ENCODE measurements around the gene TBC1D22A. TPM values are rescaled to one million over a fixed set of nuclear protein-coding genes. Genes with fewer than 3 reads are reported as not detected.

TBC1D22A gene
- total RNA-seq, 2 experiments from 2014 or later: 38.5 to 41.0 TPM

DNA sequence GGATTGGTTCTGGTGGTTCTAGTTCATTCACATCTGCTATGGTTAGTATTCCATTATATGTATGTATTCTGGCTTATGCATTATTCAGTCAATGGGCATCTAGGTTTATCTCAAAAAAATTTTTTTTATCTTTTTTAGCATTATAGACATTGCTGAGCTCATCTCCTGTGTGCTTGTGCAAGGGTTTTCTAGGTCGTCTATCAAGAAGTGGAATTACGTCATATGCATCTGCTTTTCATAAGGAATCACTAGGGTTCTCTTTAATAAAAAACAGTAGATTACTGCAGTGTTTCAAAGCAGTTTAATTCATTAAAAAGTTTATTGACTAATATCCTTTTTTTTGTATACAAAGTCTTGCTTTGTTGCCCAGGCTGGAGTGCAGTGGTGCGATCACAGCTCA is 21.3 kb downstream of the TBC1D22A start:
- POLR2A ChIA-PET: no interaction called here
- Mint-ChIP-seq H3K4me1 (peaks cover 13% of the 10 kb centered on the region), H3K36me3 (ENCODE audit: low read depth) (peaks cover 15% of the 10 kb centered on the region), H3K9me3 (no peaks in the 10 kb centered on the region), H3K27ac (no peak overlapping the region), H3K27me3 (no peaks in the 10 kb centered on the region), H3K4me3 (no peak overlapping the region)
- CTCF ChIA-PET: interaction anchor here (0.6 to 3.2 kb wide), 3 partner anchors 10 to 25 kb away, joined by 5 to 11 read pairs (median 5); no protein-coding TSS in a partner anchor
- DNase-seq: no peak

DNA sequence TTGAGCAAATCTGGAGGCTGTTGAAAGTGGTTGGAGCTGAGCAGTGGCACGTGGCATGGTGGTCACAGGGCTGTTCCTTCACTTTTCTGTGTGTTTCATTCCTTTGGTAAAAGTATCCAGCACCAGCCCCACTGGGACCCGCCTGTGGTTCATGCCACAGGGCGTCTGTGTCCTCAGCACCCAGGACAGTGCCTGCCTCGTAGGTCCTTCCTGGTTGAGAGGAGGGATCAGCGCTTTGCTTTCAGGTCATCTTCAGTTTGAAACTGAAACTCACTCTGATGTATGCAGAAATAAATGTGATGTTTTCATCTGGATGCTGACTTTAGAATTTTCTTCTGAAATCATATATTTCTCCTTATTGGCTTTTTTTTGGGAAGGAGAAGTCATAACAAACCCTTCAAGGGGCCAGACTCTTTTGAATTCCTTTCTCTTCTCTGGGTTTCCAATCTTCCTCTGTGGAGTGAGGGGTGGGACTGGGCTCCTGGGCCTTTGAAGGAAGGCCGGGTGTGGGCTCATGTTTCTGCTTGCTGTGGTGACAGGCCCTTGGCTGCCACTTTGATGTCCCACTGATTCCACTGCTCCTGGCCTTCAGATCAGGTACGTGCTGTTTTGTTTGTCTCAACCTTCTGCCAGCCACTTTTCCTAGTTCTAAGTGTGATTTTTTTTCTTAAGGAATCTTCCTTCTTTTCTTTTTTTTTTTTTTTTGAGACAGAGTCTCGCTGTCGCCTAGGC is 26.2 kb downstream of the TBC1D22A start:
- ChIA-PET CTCF (interaction anchor here (1.2 to 1.8 kb wide), 3 partner anchors 12 to 30 kb away, joined by 3 to 6 read pairs (median 4); no protein-coding TSS in a partner anchor), POLR2A (interaction anchor here (1.0 to 2.1 kb wide), 4 partner anchors 15 to 39 kb away, joined by 3 to 15 read pairs (median 8); partner anchors contain the start of gene TBC1D22A)
- DNase-seq: peak; percentile 55
- peak overlapping the region; percentile 100 for H3K27ac Mint-ChIP-seq
- H3K36me3 Mint-ChIP-seq (ENCODE audit: low read depth): peaks cover 27% of the 10 kb centered on the region
- peak overlapping the region; percentile 53 for H3K4me3 Mint-ChIP-seq
- no peaks in the 10 kb centered on the region for H3K27me3 Mint-ChIP-seq
- H3K9me3 Mint-ChIP-seq: no peaks in the 10 kb centered on the region
- peaks cover 57% of the 10 kb centered on the region for H3K4me1 Mint-ChIP-seq

GRCh38 chr22:46789992-46790391 is 27.5 kb downstream of the TBC1D22A start:
- CTCF ChIA-PET: interaction anchor here (1.6 to 3.0 kb wide), 4 partner anchors 13 to 31 kb away, joined by 4 to 16 read pairs (median 10); partner anchors contain the start of gene TBC1D22A
- Mint-ChIP-seq H3K9me3 (no peaks in the 10 kb centered on the region), H3K27me3 (no peaks in the 10 kb centered on the region), H3K27ac (peak overlapping the region; percentile 100), H3K4me3 (peak overlapping the region; percentile 24), H3K36me3 (ENCODE audit: low read depth) (peaks cover 30% of the 10 kb centered on the region), H3K4me1 (peaks cover 57% of the 10 kb centered on the region)
- no peak for DNase-seq
- POLR2A ChIA-PET: interaction anchor here (2.1 to 2.6 kb wide), 2 partner anchors 16 to 27 kb away, joined by 27 to 48 read pairs; partner anchors contain the start of gene TBC1D22A

GRCh38 chr22:46791201-46791731 is 28.8 kb downstream of the TBC1D22A start:
- H3K9me3 Mint-ChIP-seq: no peaks in the 10 kb centered on the region
- H3K27ac Mint-ChIP-seq: peak overlapping the region; percentile 100
- DNase-seq: peak; percentile 85
- no peaks in the 10 kb centered on the region for H3K27me3 Mint-ChIP-seq
- H3K4me1 Mint-ChIP-seq: peaks cover 57% of the 10 kb centered on the region
- H3K4me3 Mint-ChIP-seq: peak overlapping the region; percentile 78
- ChIA-PET CTCF (interaction anchor here (0.9 to 3.0 kb wide), 8 partner anchors 10 to 179 kb away, joined by 4 to 16 read pairs (median 10); partner anchors contain the start of gene TBC1D22A), POLR2A (interaction anchor here (0.6 to 2.6 kb wide), 11 partner anchors 8 to 629 kb away, joined by 3 to 48 read pairs (median 4); partner anchors contain the start of gene TBC1D22A)
- peaks cover 30% of the 10 kb centered on the region for H3K36me3 Mint-ChIP-seq (ENCODE audit: low read depth)

DNA sequence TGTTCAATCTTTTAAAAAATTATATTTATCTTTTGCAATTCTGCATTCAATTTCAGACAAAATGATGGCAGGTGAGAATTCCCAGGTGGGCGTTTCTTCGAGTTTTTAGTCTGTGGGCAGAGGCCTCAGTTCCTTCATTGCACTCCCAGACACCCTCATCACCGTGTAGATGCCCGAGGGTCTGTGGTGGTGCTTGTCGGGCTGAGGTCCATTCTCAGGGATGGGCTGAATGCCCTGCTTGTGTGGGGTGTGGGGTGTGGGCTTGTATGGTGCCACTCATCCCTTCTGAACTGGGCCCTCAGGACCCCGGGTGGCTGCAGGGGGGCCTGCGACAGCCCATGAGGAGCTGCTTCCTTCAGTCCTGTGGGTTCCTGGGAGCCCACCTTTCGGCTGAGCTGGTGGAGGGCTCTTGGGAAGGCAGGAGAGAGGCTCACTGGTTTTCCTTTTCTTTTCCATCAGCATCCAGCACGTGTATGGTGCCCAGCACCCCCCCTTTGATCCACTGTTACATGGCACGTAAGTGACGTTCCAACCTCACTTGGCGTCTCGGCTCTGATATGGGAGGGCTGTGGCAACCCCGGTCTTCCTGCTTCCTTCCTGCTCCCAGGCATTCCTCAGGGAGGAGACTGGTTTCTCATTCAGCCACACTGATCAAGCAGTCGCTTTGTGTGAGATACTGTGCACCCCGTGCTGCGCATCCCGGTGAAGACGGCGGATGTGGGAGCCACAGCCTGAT is 29.8 kb downstream of the TBC1D22A start:
- Mint-ChIP-seq H3K9me3 (no peaks in the 10 kb centered on the region), H3K36me3 (ENCODE audit: low read depth) (peaks cover 29% of the 10 kb centered on the region), H3K27ac (peak overlapping the region; percentile 100), H3K27me3 (no peaks in the 10 kb centered on the region), H3K4me1 (peaks cover 56% of the 10 kb centered on the region), H3K4me3 (peak overlapping the region; percentile 35)
- ChIA-PET CTCF (interaction anchor here (0.9 to 3.0 kb wide), 5 partner anchors 9 to 53 kb away, joined by 4 to 16 read pairs (median 12); no protein-coding TSS in a partner anchor), POLR2A (interaction anchor here (0.9 to 2.6 kb wide), 6 partner anchors 13 to 43 kb away, joined by 3 to 48 read pairs (median 8); partner anchors contain the start of gene TBC1D22A)
- no peak for DNase-seq

DNA sequence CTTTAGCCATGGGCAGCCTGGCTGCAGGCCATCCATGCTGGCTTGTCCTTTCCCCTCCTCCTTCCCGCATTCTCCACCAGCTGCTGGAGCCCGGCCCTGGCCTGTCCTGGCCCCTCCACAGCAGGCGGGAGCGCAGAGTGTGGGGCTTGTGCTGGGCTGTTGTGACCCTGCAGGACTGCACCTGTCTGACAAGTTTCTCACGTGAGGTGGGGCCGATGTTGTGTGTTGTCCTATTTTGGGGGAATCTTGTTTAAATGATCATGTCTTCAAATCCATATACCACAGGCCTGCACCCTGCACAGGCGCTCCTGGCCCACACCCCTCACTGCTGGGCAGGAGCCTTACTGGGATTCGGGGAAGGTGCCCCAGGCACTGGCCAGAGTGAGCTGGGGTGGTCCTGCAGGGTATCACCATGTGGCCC is 30.4 kb downstream of the TBC1D22A start:
- no peaks in the 10 kb centered on the region for H3K9me3 Mint-ChIP-seq
- H3K27ac Mint-ChIP-seq: peak overlapping the region; percentile 47
- no peaks in the 10 kb centered on the region for H3K27me3 Mint-ChIP-seq
- CTCF ChIA-PET: interaction anchor here (1.6 to 3.0 kb wide), 3 partner anchors 8 to 34 kb away, joined by 3 to 16 read pairs (median 16); no protein-coding TSS in a partner anchor
- POLR2A ChIA-PET: interaction anchor here (0.9 to 2.6 kb wide), 3 partner anchors 30 to 44 kb away, joined by 4 to 48 read pairs (median 6); partner anchors contain the start of gene TBC1D22A
- no peak overlapping the region for H3K4me3 Mint-ChIP-seq
- peaks cover 32% of the 10 kb centered on the region for H3K36me3 Mint-ChIP-seq (ENCODE audit: low read depth)
- H3K4me1 Mint-ChIP-seq: peaks cover 52% of the 10 kb centered on the region
- no peak for DNase-seq

DNA sequence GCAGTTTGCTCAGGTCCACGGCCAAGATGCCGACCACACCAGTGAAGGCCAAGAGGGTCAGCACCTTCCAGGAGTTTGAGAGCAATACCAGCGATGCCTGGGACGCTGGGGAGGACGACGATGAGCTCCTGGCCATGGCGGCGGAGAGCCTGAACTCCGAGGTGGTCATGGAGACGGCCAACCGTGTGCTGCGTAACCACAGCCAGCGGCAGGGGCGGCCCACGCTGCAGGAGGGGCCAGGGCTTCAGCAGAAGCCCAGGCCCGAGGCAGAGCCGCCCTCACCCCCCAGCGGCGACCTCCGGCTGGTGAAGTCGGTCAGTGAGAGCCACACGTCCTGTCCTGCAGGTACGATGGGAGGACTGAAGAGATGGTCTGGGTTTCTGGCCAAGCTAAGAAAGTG is 31.0 kb downstream of the TBC1D22A start:
- CTCF ChIA-PET: interaction anchor here (1.6 kb wide), 1 partner anchor 35 kb away, joined by 3 read pairs; no protein-coding TSS in a partner anchor
- peaks cover 33% of the 10 kb centered on the region for H3K36me3 Mint-ChIP-seq (ENCODE audit: low read depth)

GRCh38 chr22:46794067-46794466 is 31.6 kb downstream of the TBC1D22A start:
- H3K9me3 Mint-ChIP-seq: no peaks in the 10 kb centered on the region
- POLR2A ChIA-PET: interaction anchor here (0.9 kb wide), 1 partner anchor 31 kb away, joined by 4 read pairs; the partner anchor contains the start of gene TBC1D22A
- H3K4me1 Mint-ChIP-seq: peaks cover 46% of the 10 kb centered on the region
- H3K4me3 Mint-ChIP-seq: no peak overlapping the region
- no peaks in the 10 kb centered on the region for H3K27me3 Mint-ChIP-seq
- DNase-seq: no peak
- CTCF ChIA-PET: interaction anchor here (1.6 kb wide), 1 partner anchor 36 kb away, joined by 3 read pairs; no protein-coding TSS in a partner anchor
- peaks cover 38% of the 10 kb centered on the region for H3K36me3 Mint-ChIP-seq (ENCODE audit: low read depth)
- H3K27ac Mint-ChIP-seq: no peak overlapping the region

More for the DNA sequence above, 31.0 kb downstream of the TBC1D22A start:
- no peak overlapping the region for H3K4me3 Mint-ChIP-seq
- peak overlapping the region; percentile 40 for H3K27ac Mint-ChIP-seq
- no peak for DNase-seq
- H3K4me1 Mint-ChIP-seq: peaks cover 47% of the 10 kb centered on the region
- no peaks in the 10 kb centered on the region for H3K9me3 Mint-ChIP-seq
- no peaks in the 10 kb centered on the region for H3K27me3 Mint-ChIP-seq
- POLR2A ChIA-PET: interaction anchor here (0.9 kb wide), 1 partner anchor 31 kb away, joined by 4 read pairs; the partner anchor contains the start of gene TBC1D22A

GRCh38 chr22:46794491-46794890 is 32.0 kb downstream of the TBC1D22A start:
- no peaks in the 10 kb centered on the region for H3K27me3 Mint-ChIP-seq
- H3K27ac Mint-ChIP-seq: peak overlapping the region; percentile 26
- ChIA-PET POLR2A (interaction anchor here (1.8 kb wide), 1 partner anchor 32 kb away, joined by 5 read pairs; the partner anchor contains the start of gene TBC1D22A), CTCF (interaction anchor here (1.3 to 2.0 kb wide), 4 partner anchors 9 to 36 kb away, joined by 3 to 9 read pairs (median 4); partner anchors contain the start of gene TBC1D22A)
- peaks cover 42% of the 10 kb centered on the region for H3K4me1 Mint-ChIP-seq
- no peaks in the 10 kb centered on the region for H3K9me3 Mint-ChIP-seq
- peaks cover 42% of the 10 kb centered on the region for H3K36me3 Mint-ChIP-seq (ENCODE audit: low read depth)
- H3K4me3 Mint-ChIP-seq: no peak overlapping the region
- no peak for DNase-seq

DNA sequence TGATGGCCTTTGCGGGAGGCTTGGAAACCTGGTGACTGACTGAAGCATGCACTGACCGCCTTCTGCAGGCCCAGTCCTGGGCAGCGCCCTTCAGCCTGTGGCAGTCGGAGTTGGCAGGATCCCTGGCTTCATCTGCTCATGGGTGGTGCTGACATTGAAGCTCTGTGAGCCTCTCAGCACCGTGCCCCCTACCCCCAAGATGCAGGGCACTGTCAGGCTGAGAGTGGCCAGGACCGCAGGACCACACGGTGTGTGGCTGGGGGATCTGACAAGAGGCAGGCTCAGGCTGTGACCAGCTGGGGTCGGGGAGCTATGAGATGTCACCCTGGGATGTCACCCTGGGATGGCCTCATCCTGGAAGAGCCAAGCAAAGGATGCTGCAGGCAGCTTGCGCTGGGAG is 32.7 kb downstream of the TBC1D22A start:
- Mint-ChIP-seq H3K4me1 (peaks cover 35% of the 10 kb centered on the region), H3K9me3 (no peaks in the 10 kb centered on the region), H3K27ac (peak overlapping the region; percentile 26), H3K27me3 (no peaks in the 10 kb centered on the region), H3K36me3 (ENCODE audit: low read depth) (peaks cover 48% of the 10 kb centered on the region), H3K4me3 (no peak overlapping the region)
- ChIA-PET CTCF (interaction anchor here (1.3 to 2.0 kb wide), 3 partner anchors 8 to 37 kb away, joined by 3 to 9 read pairs (median 4); partner anchors contain the start of gene TBC1D22A), POLR2A (interaction anchor here (1.8 kb wide), 1 partner anchor 33 kb away, joined by 5 read pairs; the partner anchor contains the start of gene TBC1D22A)
- no peak for DNase-seq

GRCh38 chr22:46795845-46796565 is 33.6 kb downstream of the TBC1D22A start:
- Mint-ChIP-seq H3K9me3 (no peaks in the 10 kb centered on the region), H3K4me3 (no peak overlapping the region), H3K27ac (no peak overlapping the region), H3K36me3 (ENCODE audit: low read depth) (peaks cover 51% of the 10 kb centered on the region), H3K4me1 (peaks cover 27% of the 10 kb centered on the region), H3K27me3 (no peaks in the 10 kb centered on the region)
- POLR2A ChIA-PET: interaction anchor here (1.8 kb wide), 1 partner anchor 34 kb away, joined by 5 read pairs; the partner anchor contains the start of gene TBC1D22A
- DNase-seq: no peak
- CTCF ChIA-PET: interaction anchor here (0.5 to 2.0 kb wide), 4 partner anchors 7 to 644 kb away, joined by 3 to 9 read pairs (median 4); partner anchors contain the start of gene TBC1D22A
